RPMI8226 (cell line): ENCODE measurements around the gene MYO5B.
A peak's percentile ranks its signal among the peaks of the same experiment; 100 is the strongest.

Experiments used
- DNase-seq: peaks from one replicate; pipeline ENCODE4 v3.0.0-alpha.2; 2015

The MYO5B gene

DNA sequence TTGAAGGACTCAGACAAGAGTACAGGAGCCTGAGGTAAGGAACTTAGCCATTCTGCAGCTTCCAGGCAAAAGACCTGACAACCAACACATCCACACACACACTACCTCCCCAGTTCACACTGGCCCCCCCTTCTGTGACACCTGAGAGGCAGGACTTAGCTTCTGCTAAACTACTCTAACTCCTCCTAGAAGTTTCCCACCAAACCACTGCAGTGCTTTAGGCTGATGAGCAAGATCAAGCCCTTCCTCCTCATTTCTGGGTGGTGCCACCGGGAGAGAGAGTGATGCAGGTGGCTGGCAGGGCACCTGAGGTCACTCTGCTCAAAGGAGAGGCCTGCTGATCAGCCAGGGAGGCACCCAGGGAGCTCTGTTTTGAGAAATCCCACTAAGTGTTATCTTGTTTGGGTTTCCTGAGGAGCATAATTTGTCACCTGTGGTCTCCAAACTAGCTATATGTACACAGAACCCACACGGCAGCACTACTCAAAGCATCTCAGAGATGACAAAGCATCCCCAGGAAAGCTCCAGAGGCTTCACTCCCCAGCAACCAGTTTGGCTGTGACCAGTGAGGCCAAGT is 188.4 kb downstream of the MYO5B start:
- peak; percentile 15 for DNase-seq

DNA sequence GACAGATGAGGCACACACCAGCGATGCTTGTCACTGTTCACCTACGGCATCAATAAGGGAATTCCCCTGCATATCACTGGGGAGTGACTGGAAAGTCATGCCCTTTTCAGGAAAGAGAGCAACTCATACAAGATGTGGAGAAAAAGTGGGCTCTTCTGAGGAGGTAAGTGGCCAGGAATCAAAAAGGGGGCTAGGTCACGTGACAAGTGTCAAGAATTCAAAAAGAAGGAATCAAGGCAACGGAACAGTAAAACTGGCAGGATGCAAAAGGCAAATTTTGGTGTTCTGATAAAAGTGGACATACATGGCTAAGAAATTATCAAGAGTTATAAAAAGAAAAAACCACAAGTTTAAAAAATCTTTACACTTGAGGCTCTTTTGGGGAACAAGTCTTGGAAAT is 190.9 kb downstream of the MYO5B start:
- no peak for DNase-seq

DNA sequence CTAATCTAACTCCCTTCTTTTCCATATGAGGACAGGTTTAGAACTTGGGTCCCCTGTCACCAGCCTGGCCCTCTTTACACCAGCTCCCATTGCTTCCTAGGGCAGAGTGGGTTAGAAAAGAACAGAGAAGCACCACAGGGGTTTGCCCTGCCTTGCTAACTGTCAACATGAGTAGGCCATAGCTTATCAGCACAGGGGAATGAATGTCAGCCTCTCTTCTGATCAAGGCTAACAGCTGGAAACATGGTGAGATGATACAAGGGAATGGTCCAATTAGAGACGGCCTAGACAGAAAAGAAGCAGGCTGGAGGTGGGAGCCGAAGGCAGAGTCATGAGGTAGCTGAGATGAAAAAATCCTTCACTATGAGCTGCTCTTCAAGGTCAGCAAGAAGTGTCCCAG is 192.2 kb downstream of the MYO5B start:
- no peak for DNase-seq

DNA sequence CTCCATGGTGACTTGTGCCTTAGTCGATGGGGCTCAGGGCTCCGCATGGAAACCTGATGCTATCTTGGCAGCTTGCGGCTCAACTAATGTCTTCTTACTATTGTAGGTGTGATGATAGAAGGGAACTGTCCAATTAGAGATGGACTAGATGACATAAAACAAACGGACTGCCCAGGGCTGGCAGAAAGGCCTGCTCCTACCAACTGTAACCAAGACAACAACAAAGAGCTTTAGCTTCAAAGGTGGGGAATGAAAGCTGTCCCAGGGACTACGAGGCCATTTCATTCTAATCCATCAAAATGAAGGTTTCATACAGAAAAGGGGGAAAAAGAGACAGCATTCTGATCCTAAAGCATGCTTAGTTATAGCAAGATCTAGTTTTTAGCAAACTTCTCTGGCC is 194.7 kb downstream of the MYO5B start:
- no peak for DNase-seq

GRCh38 chr18:49999128-49999527 is 195.8 kb downstream of the MYO5B start:
- DNase-seq = no peak

GRCh38 chr18:49997558-49997957 is 197.4 kb downstream of the MYO5B start:
- no peak for DNase-seq

GRCh38 chr18:49994410-49994809 is 200.5 kb downstream of the MYO5B start:
- no peak for DNase-seq

DNA sequence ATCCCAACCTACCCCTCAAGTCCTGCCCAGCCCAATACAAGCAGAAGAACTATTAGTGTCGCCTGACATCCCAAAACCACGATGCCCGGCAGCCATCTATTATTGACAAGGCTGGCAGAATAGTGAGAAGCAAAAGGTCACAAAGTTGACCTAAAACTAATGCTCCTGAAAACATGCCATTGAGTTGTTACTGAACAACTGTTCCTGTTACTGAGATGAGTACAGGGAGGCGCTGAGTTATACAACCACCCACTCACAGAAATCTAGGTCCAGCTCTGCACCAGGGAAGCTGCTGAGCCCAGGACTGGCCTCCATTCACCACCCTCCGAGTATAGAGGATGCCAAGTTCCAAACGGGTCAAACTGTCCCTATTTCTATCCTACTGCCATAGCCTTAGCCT is 201.6 kb downstream of the MYO5B start:
- DNase-seq = no peak

DNA sequence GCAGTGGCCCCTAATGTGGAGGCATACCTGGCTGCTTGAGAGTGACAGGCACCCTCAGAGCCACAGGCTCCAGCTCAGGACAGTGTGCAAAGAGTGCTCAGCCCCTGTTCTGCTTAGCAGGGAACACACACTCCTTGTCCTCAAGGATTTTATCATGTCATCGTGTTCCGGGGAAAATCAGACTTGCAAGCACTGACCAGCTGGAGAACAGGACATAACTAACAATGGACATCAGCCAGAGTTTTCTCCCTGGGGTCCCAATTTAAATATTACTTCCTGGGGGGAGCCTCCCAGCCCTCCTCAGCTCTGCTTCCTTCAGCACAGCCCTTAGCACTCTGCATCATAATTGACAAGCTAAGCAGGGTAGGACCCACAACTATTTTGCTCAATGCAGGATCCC is 206.2 kb downstream of the MYO5B start:
- no peak for DNase-seq

- no peak for DNase-seq
These were observed 206.8 kb downstream of the MYO5B start for GRCh38 chr18:49988101-49988500.

- DNase-seq = no peak
These were observed 209.7 kb downstream of the MYO5B start for GRCh38 chr18:49985236-49985635.

GRCh38 chr18:49980896-49981295 is 214.1 kb downstream of the MYO5B start:
- DNase-seq = no peak

DNA sequence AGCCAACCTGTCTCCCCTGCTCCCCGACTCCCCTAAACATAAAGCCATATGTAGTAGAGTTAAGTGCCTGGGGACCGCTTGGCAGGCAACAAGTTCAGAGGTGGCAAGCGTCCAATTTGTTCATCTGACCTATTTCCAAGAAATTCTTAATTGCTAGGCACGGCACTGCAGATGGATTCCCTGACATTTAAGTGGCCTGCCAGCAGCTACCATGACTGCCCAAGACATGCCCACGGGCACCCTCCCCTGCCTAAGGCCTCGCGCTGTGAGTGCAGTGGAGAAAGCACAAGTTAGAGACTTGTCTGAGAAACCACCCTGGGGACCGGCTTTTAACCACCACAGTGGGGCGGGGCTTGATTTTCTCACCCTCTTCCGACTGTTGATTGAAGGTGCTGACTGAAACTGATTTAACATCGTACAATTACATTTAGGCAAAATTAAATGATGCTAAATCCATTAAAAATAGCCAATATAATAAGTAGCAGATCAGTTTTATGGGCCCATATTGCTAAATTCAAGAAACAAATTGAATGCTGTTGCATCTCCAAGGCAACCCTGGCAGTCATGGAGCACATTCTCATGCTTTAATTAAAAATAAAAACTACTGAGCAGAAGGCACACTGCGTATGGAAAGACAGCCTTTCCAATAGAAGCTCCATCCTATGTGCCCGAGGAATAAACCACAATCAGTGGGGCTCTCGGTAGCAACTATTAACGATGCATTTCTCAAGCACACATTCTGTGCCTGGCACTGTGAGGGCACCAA is 218.0 kb downstream of the MYO5B start:
- DNase-seq = no peak

GRCh38 chr18:49976001-49976400 is 218.9 kb downstream of the MYO5B start:
- DNase-seq = no peak

- no peak for DNase-seq
These were observed 220.9 kb downstream of the MYO5B start for GRCh38 chr18:49974079-49974478.

DNA sequence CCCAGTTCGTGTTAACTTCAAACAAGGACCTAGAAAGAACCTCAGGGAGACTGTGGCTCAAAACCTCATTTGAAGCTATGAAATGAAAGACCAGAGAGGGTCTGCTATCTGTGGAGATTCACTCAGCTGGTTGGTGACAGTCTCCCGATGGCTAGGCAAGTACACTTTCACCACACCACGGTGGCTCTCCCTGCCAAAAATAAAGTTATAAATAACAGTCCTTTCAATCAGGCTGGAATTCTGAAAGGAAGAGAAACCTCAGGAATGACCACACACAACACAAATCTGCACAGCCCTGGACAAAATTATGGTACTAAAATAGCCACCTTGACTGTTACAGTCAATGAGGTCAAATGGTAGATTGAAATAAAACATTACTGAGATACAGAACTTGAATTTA is 221.4 kb downstream of the MYO5B start:
- no peak for DNase-seq

DNA sequence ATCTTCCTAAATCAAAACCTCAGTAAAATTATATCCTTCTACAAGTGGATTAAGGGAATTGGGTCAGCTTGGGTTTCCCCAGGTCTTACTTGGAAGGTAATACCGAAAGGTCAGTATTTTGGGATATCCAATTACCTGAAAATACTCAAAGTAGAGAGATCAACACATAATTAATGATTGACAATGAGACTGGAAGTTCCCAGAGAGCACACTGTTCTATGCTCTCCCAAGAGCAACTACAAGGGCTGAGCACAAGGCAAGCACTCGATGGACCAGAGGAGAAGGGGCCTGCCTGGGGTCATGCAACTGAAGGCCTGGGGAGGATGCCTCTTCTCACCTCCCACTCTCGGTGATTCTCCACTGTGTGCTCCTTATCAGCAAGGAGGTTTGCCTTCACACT is 222.4 kb downstream of the MYO5B start:
- no peak for DNase-seq

GRCh38 chr18:49971462-49971861 is 223.5 kb downstream of the MYO5B start:
- DNase-seq = no peak

DNA sequence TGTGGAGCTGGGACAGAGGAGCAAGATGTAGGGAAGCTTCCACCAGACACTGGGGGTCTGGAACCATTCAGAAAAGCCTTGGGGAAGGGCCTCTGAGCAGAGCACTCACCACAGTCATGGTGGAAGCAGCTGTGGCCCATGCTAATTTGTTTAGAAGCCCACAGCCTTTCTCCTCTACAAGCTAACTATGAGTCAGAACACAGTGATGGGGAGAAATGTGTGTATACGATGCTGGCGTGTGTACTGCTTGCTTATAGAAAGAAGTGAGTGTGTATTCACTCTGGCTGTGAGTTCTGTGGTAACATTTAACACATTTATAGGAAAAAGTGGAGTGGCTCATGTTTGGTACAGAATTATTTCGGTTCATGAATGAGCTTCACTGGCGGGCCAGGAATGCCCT is 224.6 kb downstream of the MYO5B start:
- DNase-seq = no peak

DNA sequence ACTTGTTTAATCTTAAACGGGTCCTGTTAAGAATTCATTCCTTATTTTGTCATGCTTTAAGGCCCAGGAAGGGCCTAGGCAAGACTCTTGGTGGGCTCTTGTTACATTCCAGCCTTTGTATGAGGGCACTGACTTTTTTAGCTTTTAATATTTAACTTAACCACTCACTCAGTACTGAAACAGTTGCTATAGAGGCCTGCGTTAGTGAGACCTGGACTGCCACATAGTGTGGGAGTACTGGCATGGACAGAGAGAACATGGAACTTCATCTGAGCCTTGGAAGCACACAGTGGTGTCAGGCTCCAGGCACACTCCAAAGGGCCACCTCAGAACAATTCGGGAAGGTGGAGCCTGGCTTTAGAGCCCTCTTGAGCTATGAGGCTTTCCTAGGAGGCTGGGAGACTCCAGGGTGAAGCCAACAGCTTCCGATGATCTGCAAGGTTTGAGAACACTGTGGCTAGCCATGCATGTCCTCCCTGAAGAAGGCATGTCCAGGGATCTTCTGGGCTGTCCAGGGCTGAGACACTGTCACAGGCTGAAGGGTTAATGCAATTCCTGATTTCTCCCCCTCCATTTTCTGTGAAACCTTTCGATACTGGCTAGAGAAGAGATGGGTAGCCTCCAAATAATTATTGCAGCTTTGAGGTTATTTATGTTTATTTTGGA is 226.2 kb downstream of the MYO5B start:
- DNase-seq = no peak

DNA sequence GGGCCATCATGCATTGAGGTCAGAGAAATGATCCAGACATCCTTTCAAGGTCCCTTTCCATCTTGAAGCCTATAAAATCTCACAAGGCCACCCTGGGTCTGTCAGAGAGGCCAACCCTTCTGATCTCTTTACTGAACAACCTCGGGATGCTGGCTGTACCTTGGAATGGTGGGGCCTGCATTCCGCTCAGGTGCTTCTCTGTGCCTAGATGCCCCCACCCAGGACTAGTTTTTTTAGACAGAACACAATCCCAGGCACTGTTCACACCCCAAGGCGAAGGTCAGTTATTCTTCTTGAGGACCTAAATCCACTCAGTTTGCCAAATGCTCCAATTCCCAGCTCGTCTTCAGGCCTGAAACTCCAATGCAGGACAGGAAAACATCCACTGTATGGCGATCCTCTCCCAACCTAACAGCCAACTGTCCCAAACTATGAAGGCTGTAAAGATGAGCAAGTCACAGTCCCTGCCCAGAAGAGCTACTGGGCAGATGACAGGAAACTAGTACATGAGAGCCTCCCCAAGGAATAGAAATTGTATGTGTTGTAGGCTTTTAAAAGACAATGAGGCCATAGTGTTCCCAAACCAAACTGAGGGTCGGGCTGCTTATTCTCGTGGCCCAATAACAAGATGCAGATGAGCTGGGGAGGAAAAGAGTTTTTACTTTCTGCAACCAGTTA is 227.2 kb downstream of the MYO5B start:
- DNase-seq = no peak

- DNase-seq = no peak
These were observed 227.8 kb downstream of the MYO5B start for GRCh38 chr18:49967171-49967570.

DNA sequence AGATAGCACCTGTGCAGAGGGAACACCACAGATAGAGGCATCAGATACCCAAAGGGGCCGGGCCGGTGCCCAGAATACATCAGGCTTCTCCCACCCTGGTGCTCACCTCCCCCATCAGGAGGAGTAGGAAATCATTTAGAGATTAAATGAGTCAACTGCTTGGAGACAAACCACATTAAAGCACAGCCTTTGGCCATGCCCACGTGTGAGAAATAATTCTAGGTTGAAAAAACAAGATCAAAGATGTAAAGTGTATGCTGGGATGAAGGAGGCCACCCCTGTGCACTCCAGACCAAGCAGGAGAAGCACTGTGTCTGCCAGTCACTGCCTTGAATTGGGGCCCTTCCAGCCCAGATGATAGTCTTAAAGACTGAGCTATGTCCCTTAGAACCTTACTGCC is 228.9 kb downstream of the MYO5B start:
- DNase-seq = no peak

- no peak for DNase-seq
These were observed 231.7 kb downstream of the MYO5B start for GRCh38 chr18:49963217-49963616.
